GM18867 (cell line): Measurements from ENCODE around the gene PTPRG.
"Not testable (repeated sequence)": the region's sequence is repeated elsewhere in the genome, so short reads cannot be mapped to it uniquely, and the experiment has no call there.

ENCODE experiments used
- ATAC-seq: cut with Tn5 transposase; IDR thresholded peaks from one replicate; pipeline ENCODE4 v1.9.1; 2021; ENCODE audit warnings: mild to moderate bottlenecking, moderate library complexity; ENCODE audit not compliant: unreplicated experiment

PTPRG gene

GRCh38 chr3:62032738-62033137, 471.4 kb downstream of the PTPRG start:
- ATAC-seq = no peak

DNA sequence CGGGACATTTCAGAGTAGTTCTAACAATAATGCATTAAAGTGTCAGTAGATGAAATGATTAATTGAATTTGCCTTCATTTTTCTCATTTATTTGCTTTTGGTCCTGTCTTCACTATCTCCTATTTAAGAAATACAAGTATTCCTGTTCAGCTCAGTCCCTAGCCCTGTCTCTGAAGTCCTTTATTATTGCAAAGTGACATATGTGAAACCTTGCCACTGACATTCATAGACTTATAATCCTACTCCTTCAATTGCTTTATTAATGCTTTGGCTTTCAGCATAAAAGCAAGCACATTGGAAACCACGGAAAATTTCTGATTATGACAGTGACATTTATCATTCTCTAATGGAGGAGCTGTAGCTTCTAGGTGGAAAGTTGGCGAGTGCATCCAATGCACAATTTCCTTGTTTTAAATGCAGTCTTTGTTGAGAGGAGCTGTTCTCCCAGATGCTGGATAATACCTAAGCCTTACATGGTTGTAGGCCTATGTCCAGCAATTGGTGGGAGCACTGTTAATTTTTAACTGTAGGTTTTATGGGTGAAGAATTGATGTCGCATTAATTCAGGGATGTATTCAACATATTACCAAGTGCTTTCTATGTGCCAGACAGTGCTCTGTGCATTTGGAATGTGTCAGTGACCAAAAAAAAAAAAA, 474.2 kb downstream of the PTPRG start:
- ATAC-seq = no peak

- ATAC-seq = no peak
These were observed 475.4 kb downstream of the PTPRG start for GRCh38 chr3:62036726-62037125.

DNA sequence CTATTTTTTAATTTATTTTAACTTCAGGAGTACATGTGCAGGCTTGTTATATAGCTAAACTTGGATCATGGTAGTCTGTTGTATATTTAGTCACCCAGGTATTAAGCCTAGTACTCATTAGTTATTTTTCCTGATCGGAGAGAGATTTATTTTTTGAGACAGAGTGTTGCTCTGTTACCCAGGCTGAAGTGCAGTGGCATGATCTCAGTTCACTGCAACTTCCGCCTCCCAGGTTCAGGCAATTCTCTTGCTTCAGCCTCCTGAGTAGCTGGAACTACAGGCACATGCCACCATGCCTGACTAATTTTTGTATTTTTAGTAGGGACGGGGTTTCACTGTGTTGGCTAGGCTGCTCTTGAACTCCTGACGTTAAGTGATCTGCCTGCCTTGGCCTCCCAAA, 477.4 kb downstream of the PTPRG start:
- not testable (repeated sequence) for ATAC-seq

- ATAC-seq = no peak
These were observed 478.2 kb downstream of the PTPRG start for GRCh38 chr3:62039586-62039985.

DNA sequence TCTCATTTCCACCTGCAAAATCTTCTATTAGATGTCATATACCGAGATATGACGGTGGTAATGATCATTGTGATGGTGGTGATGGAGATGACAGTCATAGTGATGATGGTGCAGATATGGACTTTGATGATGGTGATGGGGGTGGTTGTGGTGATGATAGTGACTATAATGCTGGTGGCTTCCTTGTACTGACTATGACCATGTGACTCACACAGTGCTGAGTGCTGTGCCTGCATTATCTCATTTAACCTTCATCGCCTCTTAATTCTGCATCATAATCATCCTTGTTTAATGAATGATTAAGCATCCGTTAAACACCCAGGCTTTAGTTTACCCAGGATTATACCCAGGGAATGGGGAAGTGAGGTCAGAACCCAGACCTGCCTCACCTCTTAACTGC, 480.3 kb downstream of the PTPRG start:
- ATAC-seq = no peak

DNA sequence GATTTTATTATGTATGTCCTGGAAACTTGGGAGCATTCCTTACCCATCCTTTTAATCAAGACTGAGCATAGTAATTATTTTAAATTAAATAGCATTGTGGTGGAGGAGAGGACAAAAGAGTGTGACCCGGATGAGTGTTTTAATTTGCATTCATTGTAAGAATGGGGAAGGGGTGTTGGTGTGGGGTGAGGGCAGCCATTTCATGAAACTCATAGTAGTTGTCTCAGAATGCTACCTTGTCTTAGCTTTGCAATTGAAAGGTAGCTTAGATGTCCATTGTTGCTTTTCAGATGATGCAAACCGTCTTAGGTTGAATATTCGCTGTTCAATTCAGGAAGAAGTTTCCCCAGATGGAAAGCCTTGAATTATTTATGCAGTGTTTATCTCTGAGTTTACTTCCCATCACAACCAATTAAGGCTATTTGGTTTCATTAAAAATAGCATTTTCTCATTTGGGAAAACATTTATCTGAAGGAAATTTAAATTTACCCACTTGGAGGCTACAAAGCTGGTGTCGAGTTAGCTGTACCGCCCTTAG, 483.6 kb downstream of the PTPRG start:
- ATAC-seq = no peak

DNA sequence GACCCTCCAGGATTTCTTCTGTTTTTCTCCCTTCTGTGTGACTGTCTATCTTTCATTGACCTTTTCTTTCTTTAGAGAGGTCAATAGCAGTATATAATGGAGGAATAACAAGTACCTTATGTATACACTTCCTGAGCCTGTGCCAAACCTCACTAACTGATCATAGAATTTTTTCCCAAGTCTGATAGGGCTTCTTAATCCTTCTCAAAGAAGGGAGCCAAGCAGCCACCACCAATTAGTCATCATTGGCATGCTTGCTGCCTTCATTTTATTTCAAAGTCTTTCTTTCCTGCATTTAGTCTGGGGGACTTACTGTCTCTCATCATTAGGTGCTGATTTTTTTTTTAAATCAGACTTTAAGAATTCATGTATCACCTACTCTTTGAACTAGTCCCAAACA, 485.0 kb downstream of the PTPRG start:
- ATAC-seq = no peak

- no peak for ATAC-seq
These were observed 487.2 kb downstream of the PTPRG start for GRCh38 chr3:62048577-62048976.

DNA sequence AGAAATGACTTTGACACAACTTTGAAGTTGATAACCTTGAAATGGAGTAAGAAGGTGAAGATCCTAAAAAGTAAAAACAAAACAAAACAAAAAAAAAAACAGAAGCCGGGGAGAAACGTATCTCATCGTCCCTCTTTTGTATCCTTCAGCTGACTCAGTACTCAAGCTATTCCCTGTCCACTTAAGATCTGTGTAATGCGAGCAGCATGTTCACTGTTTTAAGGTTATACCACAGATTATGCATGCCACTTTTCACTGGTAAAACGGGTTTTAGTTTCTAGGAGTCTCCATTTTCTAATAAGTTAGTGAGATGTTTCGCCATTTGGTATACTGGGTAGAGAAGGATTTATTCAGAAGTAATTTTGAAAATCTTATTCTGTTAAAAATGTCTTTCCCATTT, 487.7 kb downstream of the PTPRG start:
- no peak for ATAC-seq

- no peak for ATAC-seq
These were observed 490.1 kb downstream of the PTPRG start for GRCh38 chr3:62051506-62051905.

GRCh38 chr3:62052331-62052730, 491.0 kb downstream of the PTPRG start:
- ATAC-seq = no peak

DNA sequence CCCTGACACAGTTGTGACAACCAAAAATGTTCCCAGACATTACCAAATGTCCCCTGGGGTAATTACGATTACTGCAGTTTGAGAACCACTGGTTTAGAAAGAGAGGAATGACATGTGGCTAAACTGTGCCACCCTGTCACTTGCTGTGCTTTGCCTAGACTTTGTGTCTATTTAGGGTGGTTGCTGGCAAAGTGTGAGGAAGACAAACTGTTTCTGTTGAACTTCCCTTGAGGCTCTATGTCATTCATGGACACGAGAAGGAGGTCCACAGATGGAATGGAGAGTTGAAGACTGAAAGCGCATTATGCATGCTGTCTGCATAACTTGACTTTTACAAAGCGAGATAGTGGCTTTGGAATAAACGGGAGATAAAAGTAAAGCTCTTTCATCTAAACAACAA, 495.3 kb downstream of the PTPRG start:
- ATAC-seq = no peak

DNA sequence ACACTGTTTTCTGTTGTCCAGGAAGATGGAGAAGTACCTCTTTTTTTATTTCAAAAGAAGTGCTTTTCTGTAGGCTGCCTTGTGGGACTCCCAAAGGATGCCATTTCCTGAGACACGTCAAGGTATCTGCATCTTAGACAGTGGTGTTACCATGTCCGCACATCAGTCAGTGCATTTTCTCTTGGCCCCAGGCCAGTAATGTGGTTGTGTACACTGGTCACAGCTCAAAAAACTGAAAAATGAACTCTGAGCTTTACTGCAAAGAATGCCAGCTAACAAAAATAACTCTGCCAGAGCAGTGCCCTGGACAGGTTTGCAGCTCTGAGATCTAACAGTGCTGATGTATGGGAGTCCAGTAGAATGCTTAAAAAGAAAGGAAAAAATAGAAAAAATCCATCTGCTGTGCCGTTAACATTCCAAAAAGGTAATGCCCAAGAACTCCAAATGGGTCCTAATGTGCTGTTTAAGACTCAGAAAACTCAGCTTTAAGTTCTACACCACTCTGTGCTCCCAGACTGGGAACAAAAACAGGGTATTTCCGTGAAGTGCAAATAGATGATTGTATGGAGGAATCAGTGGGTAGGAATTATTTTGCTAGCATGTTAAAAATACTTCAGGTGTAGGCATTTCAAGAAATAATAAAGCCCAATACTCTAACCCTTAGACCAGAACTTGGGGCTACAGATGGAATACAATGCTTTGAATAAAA, 496.1 kb downstream of the PTPRG start:
- ATAC-seq = no peak

DNA sequence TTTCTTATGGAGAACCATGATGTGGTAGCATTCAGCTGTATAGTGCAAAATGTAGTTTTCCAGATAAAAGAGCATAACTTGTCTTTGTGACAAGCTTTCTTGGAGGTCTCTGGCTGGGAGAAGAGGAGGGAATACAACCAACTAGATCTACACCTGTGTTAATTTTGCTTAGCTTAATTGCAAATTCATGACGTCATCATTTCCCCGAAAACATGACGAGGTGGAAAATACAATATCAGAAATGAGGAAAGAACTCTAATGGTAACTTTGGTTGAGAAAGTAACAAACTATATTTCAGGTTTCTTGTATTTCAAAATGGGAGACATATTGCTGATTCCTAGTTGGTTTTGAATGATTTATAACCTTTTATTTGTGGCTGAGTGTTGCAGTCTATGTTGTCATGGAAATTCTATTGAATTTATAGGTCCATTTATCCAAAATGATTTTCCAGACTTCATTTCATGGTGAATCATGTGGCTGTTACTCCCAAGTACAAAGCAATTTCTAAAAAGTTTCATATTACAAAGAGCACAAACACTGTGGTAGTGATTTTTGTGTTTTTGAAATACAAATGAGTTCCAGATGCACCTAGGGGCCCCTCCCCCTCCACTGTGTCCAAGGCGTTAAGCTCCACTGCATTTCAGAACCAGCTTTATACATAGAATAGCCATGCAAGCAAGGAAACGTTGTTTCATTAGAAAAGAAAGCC, 504.8 kb downstream of the PTPRG start:
- ATAC-seq = no peak

DNA sequence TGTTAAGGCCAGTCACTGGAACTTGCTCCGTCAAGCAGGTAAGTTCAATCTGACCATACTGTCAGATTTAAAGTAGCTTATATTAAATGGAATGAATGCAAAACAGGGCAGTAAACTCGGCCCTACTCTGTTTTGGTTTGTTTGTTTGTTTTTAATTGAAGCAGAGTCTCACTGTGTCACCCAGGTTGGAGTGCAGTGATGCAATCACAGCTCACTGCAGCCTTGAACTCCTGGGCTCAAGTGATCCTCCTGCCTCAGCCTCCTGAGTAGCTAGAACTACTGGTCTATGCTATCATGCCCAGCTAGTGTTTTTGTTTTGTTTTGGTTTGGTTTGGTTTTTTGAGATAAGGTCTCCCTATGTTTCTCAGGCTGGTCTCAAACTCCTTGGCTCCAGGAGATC, 507.0 kb downstream of the PTPRG start:
- no peak for ATAC-seq

- ATAC-seq = no peak
These were observed 509.5 kb downstream of the PTPRG start for GRCh38 chr3:62070891-62071290.

GRCh38 chr3:62073038-62073437, 511.7 kb downstream of the PTPRG start:
- no peak for ATAC-seq

GRCh38 chr3:62084558-62084957, 523.2 kb downstream of the PTPRG start:
- no peak for ATAC-seq

- no peak for ATAC-seq
These were observed 527.2 kb downstream of the PTPRG start for GRCh38 chr3:62088472-62089104.

DNA sequence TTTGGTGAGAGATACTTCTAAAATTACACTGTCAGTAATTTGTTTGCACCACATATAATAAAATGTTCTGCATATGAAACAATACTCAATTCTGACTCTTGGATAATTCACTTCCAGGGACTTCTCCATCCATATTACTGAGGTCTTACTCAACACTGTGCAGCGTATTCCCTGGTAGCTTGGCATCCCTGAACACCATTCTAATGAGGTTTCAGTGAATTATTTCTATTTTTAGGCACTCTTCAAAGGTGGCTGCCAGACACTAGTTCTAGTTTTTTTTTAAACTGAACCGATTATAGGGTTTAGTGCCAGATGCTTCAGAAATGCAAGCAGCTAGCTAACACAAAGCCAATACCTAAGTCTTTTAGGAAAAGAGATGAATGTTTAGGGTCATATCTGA, 528.7 kb downstream of the PTPRG start:
- no peak for ATAC-seq
